DMS 273 treated with DMSO at 0.1 percent for 48 hours (cell line): ENCODE results near the gene CBX2.

Experiments used
- DNase-seq: peaks from one replicate; lab custom pipeline; 2025; lab: John Stamatoyannopoulos, UW

The CBX2 gene

GRCh38 chr17:79800325-79801155, 22.6 kb downstream of the CBX2 start:
- DNase-seq, result peak; percentile 79

- DNase-seq, result no peak
These were observed 23.4 kb downstream of the CBX2 start for GRCh38 chr17:79801156-79802038.

GRCh38 chr17:79802039-79802735, 24.2 kb downstream of the CBX2 start:
- no peak for DNase-seq

- no peak for DNase-seq
These were observed 24.9 kb downstream of the CBX2 start for GRCh38 chr17:79802736-79803420.

- DNase-seq, result no peak
These were observed 25.6 kb downstream of the CBX2 start for GRCh38 chr17:79803421-79803996.

GRCh38 chr17:79803997-79804855, 26.3 kb downstream of the CBX2 start:
- peak; percentile 17 for DNase-seq

- no peak for DNase-seq
These were observed 27.1 kb downstream of the CBX2 start for GRCh38 chr17:79804856-79805696.

- DNase-seq, result no peak
These were observed 28.5 kb downstream of the CBX2 start for GRCh38 chr17:79806446-79806760.

- DNase-seq, result no peak
These were observed 29.1 kb downstream of the CBX2 start for GRCh38 chr17:79806863-79807720.

- DNase-seq, result peak; percentile 24
These were observed 31.0 kb downstream of the CBX2 start for GRCh38 chr17:79808763-79809529.

GRCh38 chr17:79809530-79810129, 31.7 kb downstream of the CBX2 start:
- no peak for DNase-seq

- DNase-seq, result peak; percentile 82
These were observed 32.4 kb downstream of the CBX2 start for GRCh38 chr17:79810130-79811010.

GRCh38 chr17:79811011-79811867, 33.3 kb downstream of the CBX2 start:
- peak; percentile 50 for DNase-seq

- no peak for DNase-seq
These were observed 34.0 kb downstream of the CBX2 start for GRCh38 chr17:79811868-79812352.
